GM21786 (cell line): ENCODE measurements around the gene RASSF8.
"Not testable (repeated sequence)": the region's sequence is repeated elsewhere in the genome, so short reads cannot be mapped to it uniquely, and the experiment has no call there.

Experiments used
- ATAC-seq: cut with Tn5 transposase; IDR thresholded peaks from one replicate; pipeline ENCODE4 v1.9.1; 2021; ENCODE audit not compliant: unreplicated experiment

Gene RASSF8

DNA sequence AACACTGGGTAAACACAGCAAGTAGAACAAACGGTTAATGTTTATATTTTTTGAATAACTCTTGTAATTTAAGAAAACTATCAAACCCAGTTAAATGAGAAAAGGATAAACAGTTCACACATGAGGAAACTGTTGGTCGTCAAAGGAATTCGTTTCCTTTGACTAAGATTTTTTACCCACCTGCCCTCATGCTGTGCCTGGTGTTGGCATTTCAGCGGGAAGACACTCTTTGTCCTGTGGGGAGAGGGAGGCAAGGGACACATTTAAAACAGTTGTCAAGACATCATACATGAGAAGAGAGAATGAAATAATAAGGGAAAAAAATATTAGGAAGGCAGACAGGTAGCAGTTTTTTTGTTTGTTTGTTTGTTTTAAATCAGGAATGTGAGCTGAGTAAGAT is 95.9 kb downstream of the RASSF8 start:
- ATAC-seq, result no peak

DNA sequence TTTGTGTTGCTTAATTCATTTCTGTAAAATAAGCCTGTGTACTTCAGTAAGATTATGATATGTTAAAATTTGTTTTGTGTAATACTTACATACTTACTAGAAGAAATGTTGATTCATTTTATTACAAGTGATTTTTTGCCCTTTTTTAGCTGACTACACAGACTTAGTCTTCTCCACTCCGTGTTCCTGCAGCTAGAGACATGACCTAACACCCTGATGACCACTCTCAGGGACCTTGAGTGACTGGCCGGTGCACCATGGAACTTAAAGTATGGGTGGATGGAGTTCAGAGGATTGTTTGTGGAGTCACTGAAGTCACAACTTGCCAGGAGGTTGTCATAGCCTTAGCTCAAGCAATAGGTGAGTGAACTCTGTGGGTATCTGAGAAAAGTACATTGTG is 96.6 kb downstream of the RASSF8 start:
- no peak for ATAC-seq

GRCh38 chr12:26056335-26056734 is 97.9 kb downstream of the RASSF8 start:
- ATAC-seq, result no peak

DNA sequence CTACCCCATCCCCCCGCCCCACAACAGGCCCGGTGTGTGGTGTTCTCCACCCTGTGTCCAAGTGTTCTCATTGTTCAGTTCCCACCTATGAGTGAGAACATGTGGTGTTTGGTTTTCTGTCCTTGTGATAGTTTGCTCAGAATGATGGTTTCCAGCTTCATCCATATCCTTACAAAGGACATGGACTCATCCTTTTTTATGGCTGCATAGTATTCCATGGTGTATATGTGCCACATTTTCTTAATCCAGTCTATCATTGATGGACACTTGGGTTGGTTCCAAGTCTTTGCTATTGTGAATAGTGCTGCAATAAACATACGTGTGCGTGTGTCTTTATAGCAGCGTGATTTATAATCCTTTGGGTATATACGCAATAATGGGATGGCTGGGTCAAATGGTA is 98.8 kb downstream of the RASSF8 start:
- ATAC-seq, result not testable (repeated sequence)

DNA sequence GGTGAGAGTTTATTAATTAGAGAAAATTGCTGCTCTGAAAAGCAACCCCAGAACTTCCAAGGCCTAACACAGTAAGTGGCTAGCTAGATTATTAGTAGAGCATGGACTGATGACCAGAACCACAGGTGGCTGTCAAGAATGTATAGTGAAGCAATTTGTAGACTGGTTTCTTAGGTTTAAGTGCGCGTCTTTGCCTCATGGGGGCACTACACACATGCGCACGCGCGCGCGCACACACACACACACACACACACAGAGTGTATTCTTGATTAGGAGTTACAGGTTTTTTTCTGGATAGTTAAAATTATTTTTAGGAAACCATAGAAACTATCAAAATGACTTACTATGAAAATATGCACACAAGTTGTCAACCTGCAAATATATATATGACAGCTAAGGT is 99.8 kb downstream of the RASSF8 start:
- no peak for ATAC-seq

DNA sequence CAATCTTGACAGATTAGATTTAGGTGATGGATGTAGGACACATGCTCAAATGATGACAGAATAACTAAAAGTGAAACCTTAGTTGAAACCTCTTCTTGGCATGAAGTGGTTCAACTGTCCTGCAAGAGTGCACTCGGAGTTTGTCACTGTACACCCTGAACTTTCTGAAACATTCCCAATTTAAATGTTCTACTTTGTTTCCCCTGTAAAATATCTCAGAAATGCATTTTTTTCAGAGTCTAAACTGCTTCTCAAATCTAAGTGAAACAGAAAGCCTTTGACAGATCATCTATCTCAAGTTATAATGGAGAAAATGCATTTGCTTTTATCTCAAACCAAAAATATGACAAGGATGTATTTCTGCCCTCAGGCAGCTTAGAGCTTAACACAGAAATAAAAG is 100.3 kb downstream of the RASSF8 start:
- ATAC-seq, result no peak

GRCh38 chr12:26062006-26062405 is 103.5 kb downstream of the RASSF8 start:
- ATAC-seq, result no peak

- no peak for ATAC-seq
Measured at GRCh38 chr12:26062566-26062965, 104.1 kb downstream of the RASSF8 start.

GRCh38 chr12:26065451-26065850 is 107.0 kb downstream of the RASSF8 start:
- no peak for ATAC-seq

- no peak for ATAC-seq
Measured at GRCh38 chr12:26068503-26068902, 110.0 kb downstream of the RASSF8 start.

- no peak for ATAC-seq
Measured at GRCh38 chr12:26069796-26070195, 111.3 kb downstream of the RASSF8 start.

- ATAC-seq, result no peak
Measured at GRCh38 chr12:26077915-26078702, 119.6 kb downstream of the RASSF8 start.

- ATAC-seq, result no peak
Measured at GRCh38 chr12:26080911-26081310, 122.4 kb downstream of the RASSF8 start.

DNA sequence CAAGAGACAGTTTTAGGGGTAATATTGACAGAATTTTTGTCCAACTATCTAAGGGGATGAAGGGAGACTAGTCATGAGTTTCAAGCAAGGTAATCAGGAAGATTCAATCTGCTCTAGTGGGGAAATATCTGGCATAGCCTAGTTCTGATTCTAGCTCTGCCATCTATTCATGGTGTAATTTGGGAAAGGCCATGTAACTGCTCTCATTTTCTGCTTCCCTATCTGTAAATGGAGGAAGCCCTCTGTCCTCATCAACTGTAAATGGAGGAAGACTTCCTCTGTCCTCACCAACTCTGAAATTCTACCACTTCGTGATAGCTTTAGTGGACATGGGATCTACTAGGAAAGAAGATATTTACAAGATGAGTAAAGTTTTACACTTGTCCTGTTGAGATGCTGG is 128.5 kb downstream of the RASSF8 start:
- ATAC-seq, result no peak

DNA sequence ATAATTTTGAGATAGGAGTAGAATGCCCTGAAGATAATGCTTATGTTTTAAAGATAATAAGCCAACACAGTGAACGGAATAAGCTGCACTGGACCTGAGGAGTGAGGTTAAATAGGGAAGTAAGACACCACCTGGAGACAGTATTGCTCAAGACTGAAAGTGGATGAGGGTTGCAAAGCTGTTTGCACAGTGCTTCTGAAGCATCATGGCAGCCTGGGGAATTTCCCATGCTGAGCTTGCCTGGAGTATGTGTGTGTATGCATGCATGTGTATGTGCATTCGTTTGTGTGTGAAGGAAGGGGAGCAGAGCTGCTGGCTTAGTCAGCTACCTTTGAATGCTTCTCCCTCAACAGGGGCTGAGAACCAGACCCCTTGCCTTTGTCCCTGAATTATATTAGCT is 130.5 kb downstream of the RASSF8 start:
- peak; percentile 97 for ATAC-seq

- no peak for ATAC-seq
Measured at GRCh38 chr12:26090836-26091510, 132.5 kb downstream of the RASSF8 start.

GRCh38 chr12:26091822-26092221 is 133.3 kb downstream of the RASSF8 start:
- ATAC-seq, result no peak

- no peak for ATAC-seq
Measured at GRCh38 chr12:26092346-26093105, 134.0 kb downstream of the RASSF8 start.

- no peak for ATAC-seq
Measured at GRCh38 chr12:26095186-26095585, 136.7 kb downstream of the RASSF8 start.

- ATAC-seq, result no peak
Measured at GRCh38 chr12:26096036-26096435, 137.6 kb downstream of the RASSF8 start.

DNA sequence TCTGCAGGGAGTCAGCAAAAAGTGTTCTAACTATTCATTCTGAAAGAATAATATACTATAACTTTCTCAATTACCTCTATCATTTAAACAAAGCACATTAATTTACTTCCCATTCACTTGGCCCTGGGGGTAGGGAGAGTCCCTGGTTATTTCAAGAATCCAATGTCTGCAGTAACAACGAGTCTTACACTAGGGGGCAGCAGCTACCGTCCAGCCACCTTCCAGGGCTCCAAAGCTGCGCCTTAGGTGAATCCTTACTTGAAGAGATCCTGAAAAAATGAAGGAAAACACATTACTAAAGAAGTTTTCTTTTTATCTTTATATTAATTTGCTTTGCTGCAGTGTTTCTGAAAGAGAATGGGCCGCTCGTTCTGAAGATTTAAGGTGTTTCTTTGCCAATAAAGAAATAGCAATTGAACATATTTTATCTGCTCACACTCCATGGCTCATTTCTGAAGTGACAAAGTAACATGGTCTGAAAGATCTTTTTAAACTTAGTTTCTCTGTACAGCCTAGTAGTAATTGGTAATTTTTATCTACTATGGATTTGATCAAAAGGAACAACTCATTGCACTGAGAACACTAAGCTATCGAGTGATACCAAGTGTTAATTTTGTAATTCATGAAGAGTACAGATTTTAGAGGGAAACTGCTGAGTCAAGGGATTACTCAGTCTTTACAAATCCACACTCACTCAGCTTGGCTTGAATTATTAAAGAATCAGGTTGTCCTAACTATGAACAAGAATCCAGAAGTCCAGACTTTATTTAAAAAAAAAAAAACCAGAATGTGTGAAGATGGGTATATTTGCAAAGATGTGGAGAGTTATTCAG is 138.8 kb downstream of the RASSF8 start:
- ATAC-seq, result peak; percentile 88
